GM21528 (cell line): ENCODE data around the gene CBX4.

Source experiments
- ATAC-seq: cut with Tn5 transposase; IDR thresholded peaks from one replicate; pipeline ENCODE4 v1.9.1; 2021; ENCODE audit warnings: mild to moderate bottlenecking, moderate library complexity; ENCODE audit not compliant: unreplicated experiment, low FRiP score

The CBX4 gene

GRCh38 chr17:79839356-79840268, at the start of gene CBX4:
CBX4 (minus strand) TSS chr17:79839440; CDS start chr17:79839251, 189 bp downstream.
- peak; percentile 58 for ATAC-seq

DNA sequence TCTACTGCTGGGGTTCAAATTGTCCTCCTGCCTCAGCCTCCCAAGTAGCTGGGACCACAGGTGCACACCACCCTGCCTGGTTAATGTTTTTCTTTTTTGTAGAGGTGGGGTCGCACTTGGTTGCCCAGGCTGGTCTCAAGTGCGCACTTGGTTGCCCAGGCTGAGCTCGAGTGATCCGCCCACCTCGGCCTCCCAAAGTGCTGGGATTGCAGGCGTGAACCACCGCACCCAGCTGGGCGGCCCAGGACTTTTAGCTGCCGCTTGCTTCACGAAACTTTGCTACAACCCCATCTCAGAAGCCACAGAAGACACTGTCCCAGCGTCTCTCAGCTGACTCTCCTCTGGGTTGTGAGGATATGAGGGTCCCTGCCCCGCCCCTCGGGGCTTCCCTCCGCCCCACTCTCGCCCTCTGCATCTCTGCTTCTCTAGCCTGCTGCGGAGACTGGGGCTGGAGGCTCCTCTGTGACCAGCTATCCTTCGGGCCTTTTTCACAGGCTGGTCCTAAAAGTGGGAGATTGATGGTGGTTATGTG, 48.8 kb upstream of the CBX4 start:
- ATAC-seq = no peak

DNA sequence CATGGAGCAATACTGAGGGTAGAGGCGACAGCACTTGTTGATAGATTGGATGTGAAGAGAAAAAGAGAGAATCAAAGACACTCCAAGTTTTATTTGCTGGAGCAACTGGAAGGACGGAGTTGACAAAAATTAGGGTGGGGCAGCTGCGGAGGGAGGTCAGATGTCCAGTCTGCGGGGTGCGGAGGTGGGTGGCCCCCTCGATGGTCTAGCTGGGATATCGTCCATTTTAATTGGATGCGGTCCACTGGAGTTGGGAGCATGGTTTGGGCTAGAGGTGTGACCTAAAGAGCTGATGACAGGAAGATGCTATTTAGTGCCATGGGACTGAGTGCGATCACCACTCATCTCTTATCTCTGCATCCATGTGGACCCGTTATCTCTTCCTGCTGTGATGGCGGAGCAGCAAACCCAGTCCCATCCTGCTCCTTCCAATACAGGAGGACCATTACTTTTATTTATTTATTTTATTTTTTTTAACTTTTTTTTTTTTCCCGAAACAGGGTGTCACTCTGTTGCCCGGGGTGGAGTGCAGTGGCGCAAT, 48.3 kb upstream of the CBX4 start:
- no peak for ATAC-seq

DNA sequence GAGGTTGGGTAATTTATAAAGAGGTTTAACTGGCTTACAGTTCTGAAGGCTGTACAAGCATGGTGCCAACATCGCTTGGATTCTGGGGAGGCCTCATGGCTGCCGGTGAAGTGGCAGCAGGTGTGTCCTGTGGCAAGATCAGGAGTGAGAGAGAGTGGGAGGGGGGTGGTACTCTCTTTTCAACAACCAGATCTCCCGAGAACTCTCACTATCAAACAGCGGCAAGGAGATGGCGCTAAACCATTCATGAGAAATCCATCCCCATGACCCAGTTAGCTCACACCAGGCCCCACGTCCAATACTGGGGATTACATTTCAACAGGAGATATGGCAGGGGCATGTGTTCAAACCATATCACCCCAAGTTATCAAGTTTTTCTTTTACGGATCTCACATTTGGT, 44.0 kb upstream of the CBX4 start:
- ATAC-seq = no peak

GRCh38 chr17:79878329-79878947, 39.2 kb upstream of the CBX4 start:
- ATAC-seq = no peak

DNA sequence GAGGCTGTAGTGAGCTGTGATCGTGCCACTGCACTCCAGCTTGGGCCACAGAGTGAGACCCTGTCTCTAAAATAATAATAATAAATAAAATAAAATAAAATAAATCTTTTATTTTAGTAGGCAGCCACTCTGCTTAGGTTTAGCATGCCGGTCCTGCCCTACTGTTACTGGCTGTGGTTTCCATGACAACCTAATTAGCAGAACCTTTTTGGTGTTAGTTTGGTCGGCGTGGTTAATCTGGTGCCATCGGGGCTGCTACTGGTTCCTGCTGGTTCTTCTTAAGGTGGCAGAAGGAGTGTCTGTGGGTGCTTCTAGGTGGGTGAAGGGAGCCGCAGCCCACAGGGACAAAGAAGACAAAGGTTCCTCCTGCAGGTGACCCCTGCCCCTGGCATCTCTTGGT, 37.8 kb upstream of the CBX4 start:
- no peak for ATAC-seq

GRCh38 chr17:79875511-79875910, 36.3 kb upstream of the CBX4 start:
- ATAC-seq = no peak

DNA sequence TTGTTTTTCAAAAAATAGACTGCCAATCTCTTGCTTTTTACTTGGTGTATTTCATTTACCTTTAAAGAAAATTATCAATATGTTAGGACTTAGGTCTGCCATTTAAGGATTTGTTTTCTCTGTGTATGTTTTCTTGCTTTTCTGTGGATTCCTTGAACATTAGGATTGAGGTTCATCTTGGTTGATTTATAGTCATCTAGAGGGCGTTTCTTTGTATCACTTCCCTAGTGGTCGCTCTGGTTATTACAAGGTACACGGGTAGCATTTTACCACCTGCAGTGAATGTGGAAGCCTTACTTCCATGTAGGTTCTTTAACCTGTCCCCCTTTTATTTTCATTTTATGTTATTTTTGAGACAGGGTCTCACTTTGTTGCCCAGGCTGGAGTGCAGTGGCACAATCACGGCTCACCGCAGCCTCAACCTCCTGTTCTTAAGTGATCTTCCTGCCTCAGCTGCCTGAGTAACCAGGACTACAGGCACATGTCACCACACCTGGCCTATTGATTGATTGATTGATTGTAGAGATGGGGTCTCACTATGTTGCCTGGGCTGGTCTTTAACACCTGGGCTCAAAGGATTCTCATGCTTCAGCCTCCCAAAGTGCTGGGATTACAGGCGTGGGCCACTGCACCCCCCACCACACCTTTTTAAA, 35.2 kb upstream of the CBX4 start:
- ATAC-seq = no peak

DNA sequence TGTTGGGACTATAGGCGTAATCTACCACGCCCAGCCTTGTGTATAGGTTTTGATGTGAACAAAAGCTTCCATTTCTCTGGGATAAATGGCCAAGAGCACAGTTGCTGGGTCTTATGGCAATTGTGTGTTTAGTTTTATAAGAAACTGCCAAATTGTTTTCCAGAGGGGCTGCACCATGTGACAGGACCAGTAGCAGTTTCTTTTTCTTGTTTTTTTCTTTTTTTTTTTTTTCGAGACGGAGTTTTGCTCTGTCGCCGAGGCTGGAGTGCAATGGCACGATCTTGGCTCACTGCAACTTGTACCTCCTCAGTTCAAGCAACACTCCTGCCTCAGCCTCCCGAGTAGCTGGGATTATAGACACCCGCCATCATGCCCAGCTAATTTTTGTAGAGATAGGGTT, 34.3 kb upstream of the CBX4 start:
- ATAC-seq = no peak

- no peak for ATAC-seq
Observed at GRCh38 chr17:79872762-79873161, 33.5 kb upstream of the CBX4 start.

- no peak for ATAC-seq
Observed at GRCh38 chr17:79871131-79871530, 31.9 kb upstream of the CBX4 start.

DNA sequence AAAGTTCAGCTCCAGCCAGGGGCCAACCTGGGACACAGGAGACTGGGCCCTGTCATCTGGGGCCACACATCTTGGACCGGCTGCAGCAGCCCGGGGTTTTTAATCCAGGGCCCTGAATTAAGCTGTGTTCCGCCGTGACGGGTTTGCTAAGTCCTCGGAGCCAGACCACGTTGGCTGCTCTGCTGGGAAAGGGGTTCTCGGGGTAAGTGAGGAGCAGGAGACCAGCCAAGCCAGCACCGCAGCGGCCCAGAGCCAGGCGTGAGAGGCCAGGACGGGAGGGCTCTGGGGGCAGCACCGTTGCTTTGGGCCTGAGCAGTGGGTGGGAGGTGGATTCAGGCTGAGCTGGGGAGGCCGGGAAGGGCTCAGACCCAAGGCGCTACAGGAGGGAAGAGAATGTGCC, 31.3 kb upstream of the CBX4 start:
- ATAC-seq = no peak

DNA sequence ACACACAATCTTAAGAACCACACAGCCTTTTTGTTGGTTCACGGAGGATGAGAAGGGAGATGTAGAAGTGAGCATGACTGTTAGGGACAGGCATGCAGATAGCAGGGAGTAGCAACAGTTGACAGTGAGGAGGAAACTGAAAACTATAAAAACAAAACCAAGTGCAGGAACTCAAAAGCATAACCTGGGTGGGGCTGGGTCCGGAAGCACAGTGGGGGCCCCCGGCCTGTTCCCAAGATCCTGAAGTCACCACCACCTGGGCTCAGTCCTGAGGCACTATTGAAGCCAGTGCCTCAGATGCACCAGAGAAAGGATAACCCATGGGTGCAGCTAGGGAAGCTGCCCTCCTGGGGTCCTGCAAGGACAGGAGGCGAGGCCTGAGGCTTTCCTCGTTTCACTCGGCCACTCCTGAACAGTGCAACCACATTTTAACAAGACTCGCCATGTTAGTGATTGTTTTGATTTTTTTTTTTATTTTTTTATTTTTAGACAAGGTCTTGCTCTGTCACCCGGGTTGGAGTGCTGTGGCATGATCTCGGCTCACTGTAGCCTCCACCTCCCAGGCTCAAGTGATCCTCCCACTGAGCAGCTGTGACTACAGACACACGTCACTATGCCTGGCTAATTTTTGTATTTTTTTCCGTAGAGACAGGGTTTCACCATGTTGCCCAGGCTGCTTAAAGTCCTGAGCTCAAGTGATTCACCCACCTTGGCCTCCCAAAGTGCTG, 27.7 kb upstream of the CBX4 start:
- no peak for ATAC-seq

DNA sequence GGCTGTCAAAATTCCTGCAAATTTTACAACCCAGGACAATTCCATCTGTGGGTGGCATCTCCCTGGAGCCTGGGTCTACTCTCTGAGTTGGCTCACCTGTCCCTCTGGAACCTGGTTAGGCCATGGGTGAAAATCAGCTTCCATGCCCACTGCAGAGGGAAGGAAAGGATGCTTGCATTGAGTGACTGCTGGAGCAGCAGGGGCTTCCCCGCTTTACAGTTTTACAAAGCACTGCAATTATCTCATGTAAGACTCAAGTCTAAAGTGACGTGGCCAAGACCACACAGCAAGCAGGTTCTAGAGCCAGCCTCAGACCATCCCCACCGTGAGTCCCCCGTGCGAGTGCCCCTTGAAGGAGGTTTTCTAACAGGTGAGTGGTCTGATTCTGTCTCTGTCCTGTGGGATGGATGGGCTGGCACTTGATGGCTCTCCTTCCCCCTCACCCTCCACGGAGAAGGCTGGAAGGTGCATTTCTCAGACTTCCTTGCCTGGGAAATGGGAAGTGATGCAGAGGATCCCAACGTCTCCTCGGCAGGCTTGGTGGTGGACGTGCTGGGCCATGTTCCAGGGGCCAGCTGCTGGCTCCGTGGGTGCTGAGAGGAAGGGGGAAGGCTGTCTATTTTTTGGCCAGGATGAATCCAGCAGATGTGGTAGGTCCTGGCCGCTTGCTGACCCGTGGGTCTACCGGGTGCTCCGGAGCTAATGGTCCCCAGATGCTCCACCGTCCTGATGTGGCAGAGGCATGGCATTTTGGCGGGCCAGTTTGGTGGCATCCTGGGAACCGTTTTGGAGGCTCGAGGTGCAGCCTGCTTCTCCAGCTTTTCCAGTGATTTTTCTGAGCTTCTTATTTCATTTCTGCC, 26.3 kb upstream of the CBX4 start:
- ATAC-seq = no peak

DNA sequence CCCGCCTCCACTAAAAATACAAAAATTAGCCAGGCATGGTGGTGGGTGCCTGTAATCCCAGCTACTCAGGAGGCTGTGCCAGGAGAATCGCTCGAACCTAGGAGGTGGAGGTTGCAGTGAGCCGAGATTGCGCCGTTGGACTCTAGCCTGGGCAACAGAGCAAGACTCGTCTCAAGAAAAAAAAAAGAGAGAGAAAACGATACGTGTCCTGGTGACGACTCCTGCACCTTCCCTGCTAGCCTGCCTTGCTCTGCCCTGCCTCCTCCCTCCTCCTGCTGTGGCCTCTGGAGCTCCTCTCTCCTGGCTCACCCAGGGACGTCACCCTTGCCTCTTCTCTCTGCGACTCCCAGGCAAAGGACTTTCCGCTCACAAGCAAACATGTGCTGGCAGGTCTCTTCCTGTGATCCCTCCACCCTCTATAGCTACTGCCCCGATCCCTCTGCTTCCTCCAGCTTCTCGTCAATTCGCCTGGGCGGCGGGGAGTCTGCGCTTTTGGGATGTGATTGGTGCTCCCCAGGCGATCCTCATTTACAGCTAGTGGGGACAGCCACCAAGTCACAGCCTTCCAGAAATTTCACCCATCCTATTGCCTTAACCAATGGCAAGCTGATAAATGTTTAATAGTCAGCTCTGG, 25.5 kb upstream of the CBX4 start:
- ATAC-seq = no peak

DNA sequence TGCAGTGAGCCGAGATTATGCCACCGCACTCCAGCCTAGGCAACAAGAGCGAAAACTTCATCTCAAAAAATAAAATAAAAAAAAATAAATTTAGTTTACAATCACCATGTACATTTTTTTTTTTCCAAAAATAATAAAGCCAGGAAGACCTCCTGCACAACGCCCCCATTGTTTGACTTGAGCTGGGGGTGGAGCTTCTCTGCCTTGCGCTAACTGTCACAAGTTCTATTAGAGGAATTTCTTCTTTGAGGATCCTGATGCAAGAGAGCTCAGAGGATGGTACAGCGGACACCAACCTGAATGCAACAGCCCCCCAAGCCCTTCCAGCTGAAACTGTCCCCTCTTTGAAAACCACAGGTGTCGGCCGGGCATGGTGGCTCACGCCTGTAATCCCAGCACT, 24.9 kb upstream of the CBX4 start:
- ATAC-seq = no peak

- no peak for ATAC-seq
Observed at GRCh38 chr17:79862771-79863440, 23.7 kb upstream of the CBX4 start.

DNA sequence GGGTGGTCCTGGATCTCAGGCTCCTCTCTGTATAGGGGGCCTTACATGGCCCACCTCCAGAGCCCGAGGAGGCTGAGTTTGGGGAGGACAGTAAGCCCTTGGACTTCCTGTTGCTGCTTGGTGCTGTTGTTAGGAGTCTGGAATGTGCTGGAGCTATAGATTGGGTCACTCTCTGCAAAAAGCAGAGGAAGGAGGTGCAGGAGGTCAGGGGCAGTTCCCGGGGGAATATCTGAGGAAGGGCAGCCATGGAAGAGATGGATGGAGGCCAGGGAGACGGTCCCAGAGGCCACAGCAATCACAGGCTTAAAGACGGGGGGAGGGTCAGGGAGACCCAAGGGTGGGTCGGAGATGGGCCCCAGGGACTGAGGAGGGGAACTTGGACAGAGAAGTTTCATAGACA, 23.0 kb upstream of the CBX4 start:
- ATAC-seq = no peak
